Measurements from ENCODE around the gene FTO.

FTO gene

GRCh38 chr16:54071514-54071913 lies 367.6 kb downstream of the FTO start:
- TF ChIP-seq CTCF (IDR thresholded peaks at IDR 0.05) = no peak
- Histone ChIP-seq H3K27ac (no peak overlapping the region), H3K27me3 (no peaks in the 10 kb centered on the region), H3K9me3 (no peaks in the 10 kb centered on the region), H3K36me3 (no peaks in the 10 kb centered on the region), H3K4me3 (ENCODE audit: low read depth in 1 of 2, low read length in 1 of 2) (no peak overlapping the region), H3K4me1 (ENCODE audit: control insufficient read depth in 1 of 2, insufficient read depth in 1 of 2, low read depth in 1 of 2, low read length in 1 of 2) (no peaks in the 10 kb centered on the region)

GRCh38 chr16:54072237-54072636 lies 368.3 kb downstream of the FTO start:
- no peaks in the 10 kb centered on the region for H3K9me3 ChIP-seq
- no peaks in the 10 kb centered on the region for H3K27me3 ChIP-seq
- no peaks in the 10 kb centered on the region for H3K36me3 ChIP-seq
- no peak for TF ChIP-seq CTCF (IDR thresholded peaks at IDR 0.05)
- no peaks in the 10 kb centered on the region for H3K4me1 ChIP-seq (ENCODE audit: control insufficient read depth in 1 of 2, insufficient read depth in 1 of 2, low read depth in 1 of 2, low read length in 1 of 2)
- H3K4me3 ChIP-seq (ENCODE audit: low read depth in 1 of 2, low read length in 1 of 2) = no peak overlapping the region
- no peak overlapping the region for H3K27ac ChIP-seq

- no peaks in the 10 kb centered on the region for H3K4me1 ChIP-seq (ENCODE audit: control insufficient read depth in 1 of 2, insufficient read depth in 1 of 2, low read depth in 1 of 2, low read length in 1 of 2)
- no peaks in the 10 kb centered on the region for H3K9me3 ChIP-seq
- no peak overlapping the region for H3K4me3 ChIP-seq (ENCODE audit: low read depth in 1 of 2, low read length in 1 of 2)
- no peaks in the 10 kb centered on the region for H3K36me3 ChIP-seq
- no peak for TF ChIP-seq CTCF (IDR thresholded peaks at IDR 0.05)
- H3K27ac ChIP-seq = no peak overlapping the region
- H3K27me3 ChIP-seq = no peaks in the 10 kb centered on the region
Measured at GRCh38 chr16:54073356-54073755, 369.4 kb downstream of the FTO start.

- H3K9me3 ChIP-seq = no peaks in the 10 kb centered on the region
- no peaks in the 10 kb centered on the region for H3K27me3 ChIP-seq
- no peaks in the 10 kb centered on the region for H3K36me3 ChIP-seq
- TF ChIP-seq CTCF (IDR thresholded peaks at IDR 0.05) = no peak
- H3K4me3 ChIP-seq (ENCODE audit: low read depth in 1 of 2, low read length in 1 of 2) = no peak overlapping the region
- H3K4me1 ChIP-seq (ENCODE audit: control insufficient read depth in 1 of 2, insufficient read depth in 1 of 2, low read depth in 1 of 2, low read length in 1 of 2) = no peaks in the 10 kb centered on the region
- no peak overlapping the region for H3K27ac ChIP-seq
Measured at GRCh38 chr16:54075446-54075845, 371.5 kb downstream of the FTO start.

- no peaks in the 10 kb centered on the region for H3K27me3 ChIP-seq
- no peaks in the 10 kb centered on the region for H3K36me3 ChIP-seq
- TF ChIP-seq CTCF (IDR thresholded peaks at IDR 0.05) = no peak
- H3K4me1 ChIP-seq (ENCODE audit: control insufficient read depth in 1 of 2, insufficient read depth in 1 of 2, low read depth in 1 of 2, low read length in 1 of 2) = no peaks in the 10 kb centered on the region
- no peak overlapping the region for H3K4me3 ChIP-seq (ENCODE audit: low read depth in 1 of 2, low read length in 1 of 2)
- H3K27ac ChIP-seq = no peak overlapping the region
- no peaks in the 10 kb centered on the region for H3K9me3 ChIP-seq
Measured at GRCh38 chr16:54076006-54076504, 372.1 kb downstream of the FTO start.

Measured in neutrophil (primary cell).